HCEC 1CT (cell line): Measurements from ENCODE around the gene CTNND2.
"Not testable (repeated sequence)": the region's sequence is repeated elsewhere in the genome, so short reads cannot be mapped to it uniquely, and the experiment has no call there.

ENCODE experiments used
- DNase-seq: peaks from one replicate; pipeline ENCODE4 v3.0.0-alpha.2; 2017

Gene CTNND2

DNA sequence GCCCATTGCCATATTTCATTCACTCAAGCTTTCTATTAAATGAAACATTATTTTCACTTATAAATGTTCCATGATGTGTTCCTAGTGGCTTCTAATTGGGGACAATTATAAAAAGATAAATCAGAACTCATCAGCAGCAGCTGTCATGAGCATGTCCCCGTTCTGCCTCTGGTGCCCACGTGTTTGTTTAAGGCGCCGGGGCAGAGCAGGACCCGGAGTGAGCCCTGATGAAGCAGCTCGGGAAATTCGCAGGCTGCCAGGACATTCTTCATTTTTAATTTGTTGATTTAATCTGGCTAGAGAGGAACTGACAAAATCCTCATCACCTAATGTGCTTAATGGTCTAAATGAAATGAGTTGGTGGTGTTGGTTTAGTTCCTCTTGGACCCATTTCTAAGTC, 475.0 kb downstream of the CTNND2 start:
- no peak for DNase-seq

GRCh38 chr5:11427569-11427968, 476.7 kb downstream of the CTNND2 start:
- DNase-seq: no peak

GRCh38 chr5:11426442-11426841, 477.8 kb downstream of the CTNND2 start:
- DNase-seq: no peak

- no peak for DNase-seq
Observed at GRCh38 chr5:11422342-11422741, 481.9 kb downstream of the CTNND2 start.

DNA sequence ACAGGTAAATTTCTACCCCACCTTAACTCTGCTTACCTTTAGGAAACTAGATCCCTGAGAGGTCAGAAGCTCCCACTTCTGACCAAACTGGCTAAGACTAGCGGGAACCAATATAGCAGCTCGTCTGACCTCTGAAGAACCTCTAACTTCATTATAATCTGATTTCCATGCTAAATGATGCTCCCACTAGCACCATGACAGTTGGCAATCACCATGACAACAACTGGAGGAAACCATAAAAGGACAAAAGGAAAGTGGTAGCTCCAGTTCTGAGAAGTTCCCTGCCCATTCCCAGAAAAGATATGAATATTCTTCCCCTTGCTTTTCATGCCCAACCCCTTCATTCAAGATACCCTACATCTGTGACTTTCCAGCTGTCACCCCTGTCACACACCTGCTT, 483.3 kb downstream of the CTNND2 start:
- DNase-seq: no peak

- no peak for DNase-seq
Observed at GRCh38 chr5:11415751-11416150, 488.5 kb downstream of the CTNND2 start.

GRCh38 chr5:11414732-11415131, 489.5 kb downstream of the CTNND2 start:
- not testable (repeated sequence) for DNase-seq

- no peak for DNase-seq
Observed at GRCh38 chr5:11411621-11412020, 492.6 kb downstream of the CTNND2 start.

DNA sequence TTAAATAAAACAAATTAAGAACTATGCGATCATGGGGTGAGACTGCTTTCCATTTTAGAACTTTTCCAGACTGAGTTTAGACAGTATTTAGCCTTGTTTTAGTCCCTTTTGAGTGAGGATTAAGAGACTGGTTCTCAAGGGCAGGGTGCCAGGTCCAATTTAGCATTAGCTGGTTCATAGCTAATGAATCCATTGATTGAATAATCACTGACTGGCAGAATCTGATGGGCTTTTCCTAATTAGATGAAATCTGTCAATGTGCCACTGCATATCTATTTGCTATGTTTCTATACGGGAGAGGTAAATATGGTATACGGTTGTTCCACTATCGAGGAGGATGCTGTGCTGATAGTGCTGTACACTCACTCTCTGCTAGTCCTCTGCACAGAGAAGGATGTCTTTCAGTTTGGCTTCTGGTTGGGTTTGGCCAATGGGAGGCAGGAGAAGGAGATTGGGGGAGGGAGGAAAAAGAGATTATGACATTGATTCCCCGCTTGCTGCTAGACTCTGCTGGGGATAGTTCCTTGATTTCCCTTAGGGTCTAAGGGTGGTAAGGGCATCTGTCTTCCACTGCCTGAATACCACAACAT, 496.6 kb downstream of the CTNND2 start:
- no peak for DNase-seq

DNA sequence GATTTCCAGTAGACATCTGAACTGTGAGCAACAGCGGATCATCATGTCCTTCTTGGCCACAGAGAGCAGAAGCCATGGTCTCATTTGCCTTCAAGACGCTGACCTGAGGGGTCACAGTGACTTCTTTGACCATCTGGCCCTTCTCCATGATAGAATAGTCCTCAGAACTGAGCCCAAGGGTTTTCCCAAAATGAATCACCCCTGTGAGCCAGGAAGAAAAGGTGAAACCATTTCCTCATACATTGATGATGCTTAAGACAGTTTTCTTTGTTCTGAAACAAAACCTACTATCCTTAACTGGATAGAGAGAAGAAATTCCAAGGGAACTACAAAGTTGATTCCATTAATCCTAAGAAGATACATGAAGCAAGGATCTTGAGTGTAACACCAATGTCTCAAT, 503.9 kb downstream of the CTNND2 start:
- DNase-seq: no peak

GRCh38 chr5:11398728-11399127, 505.5 kb downstream of the CTNND2 start:
- no peak for DNase-seq

DNA sequence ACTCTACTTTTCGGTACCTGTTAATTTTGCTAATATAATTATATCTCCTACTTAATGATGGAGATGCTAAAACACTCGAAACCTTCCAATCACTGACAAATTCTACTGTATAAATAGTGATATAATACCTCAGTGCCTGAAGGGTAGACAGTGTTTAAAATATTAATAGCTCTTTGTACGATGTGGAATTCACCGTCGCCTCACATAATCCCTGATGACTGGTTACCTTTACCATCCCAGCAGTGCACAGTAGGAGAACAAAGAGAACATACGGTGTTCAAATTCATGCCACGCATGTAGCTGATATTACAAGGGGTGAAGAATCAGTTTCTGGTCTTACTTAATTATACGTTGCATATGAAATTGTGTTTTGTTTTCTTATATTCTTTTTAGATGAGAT, 506.7 kb downstream of the CTNND2 start:
- DNase-seq: no peak

DNA sequence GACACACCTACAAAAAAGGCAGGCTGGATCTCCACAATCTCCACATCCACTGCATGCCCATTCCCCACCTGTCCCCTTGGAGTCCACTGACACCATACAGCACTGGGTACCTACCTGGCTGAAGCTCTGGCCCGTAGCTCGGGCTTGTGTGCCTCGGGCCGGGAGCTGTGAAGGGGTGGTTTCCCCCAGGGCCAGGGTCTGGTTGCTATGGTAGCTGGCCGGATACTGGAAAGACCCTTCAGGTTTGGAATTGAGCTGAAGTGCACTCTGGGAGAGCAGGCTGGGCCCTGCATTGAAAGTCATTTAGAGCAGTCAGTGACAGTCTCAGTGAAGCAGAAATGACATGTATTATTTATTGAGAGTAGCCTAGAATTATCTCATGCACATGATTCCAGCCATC, 507.3 kb downstream of the CTNND2 start:
- no peak for DNase-seq

DNA sequence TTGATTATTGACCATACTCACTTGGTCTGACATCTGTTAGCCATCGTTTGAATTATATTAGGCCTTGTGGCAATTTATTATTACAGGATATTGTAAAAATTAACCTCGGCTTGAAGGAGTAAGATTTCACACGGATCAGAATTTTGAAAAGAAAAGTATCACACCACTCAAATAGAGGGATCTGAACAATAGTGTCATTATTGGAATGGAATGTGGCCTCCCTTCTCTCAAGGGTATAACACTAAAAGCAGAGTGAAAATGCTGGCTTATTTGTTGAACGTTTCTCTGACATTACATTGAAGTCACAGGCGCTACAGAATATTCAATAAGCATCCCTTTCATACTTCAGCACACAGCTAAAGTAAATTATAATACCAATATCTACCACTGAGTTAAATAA, 509.3 kb downstream of the CTNND2 start:
- DNase-seq: no peak

DNA sequence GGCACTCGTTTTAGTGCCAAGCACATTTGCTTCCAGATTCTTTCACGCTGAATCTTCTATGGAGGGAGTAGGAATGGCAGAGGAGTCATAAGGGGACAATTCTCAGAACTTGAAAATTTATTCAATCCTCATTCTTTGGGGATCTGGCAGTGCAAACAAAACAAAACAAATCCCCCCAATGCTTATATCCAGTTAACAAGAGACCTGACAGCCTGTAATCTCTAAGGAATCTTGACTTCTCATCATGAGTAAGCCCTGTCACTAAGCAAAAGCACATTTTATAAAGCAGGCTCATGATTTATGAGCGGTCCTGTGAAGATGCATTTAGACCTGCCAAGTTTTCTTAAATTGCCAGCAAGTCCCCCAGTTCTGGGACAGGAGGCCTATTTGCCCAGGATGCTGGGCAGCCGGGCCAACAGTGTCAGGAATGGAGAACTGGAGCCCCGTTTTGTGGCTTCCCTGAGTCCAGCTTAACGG, 513.9 kb downstream of the CTNND2 start:
- peak; percentile 78 for DNase-seq

DNA sequence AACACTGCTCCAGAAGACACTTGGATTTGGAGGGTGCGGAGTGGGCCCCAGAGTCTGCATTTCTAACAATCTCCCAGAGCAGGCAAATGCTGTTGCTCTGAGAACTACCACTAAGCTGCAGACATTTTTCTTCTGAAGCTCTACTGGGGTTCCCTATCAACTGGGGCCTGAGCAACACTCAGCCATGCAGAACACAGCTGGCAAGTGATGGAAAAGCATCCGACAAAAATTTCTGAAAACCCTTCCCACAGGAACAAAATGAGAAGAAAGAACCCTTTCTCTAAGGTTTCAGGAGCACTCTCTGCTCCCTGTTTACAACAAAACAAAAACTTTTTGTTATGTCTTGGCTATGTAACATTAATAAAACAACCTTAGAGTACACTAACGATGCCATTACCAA, 516.9 kb downstream of the CTNND2 start:
- no peak for DNase-seq

GRCh38 chr5:11386398-11386797, 517.8 kb downstream of the CTNND2 start:
- DNase-seq: no peak

DNA sequence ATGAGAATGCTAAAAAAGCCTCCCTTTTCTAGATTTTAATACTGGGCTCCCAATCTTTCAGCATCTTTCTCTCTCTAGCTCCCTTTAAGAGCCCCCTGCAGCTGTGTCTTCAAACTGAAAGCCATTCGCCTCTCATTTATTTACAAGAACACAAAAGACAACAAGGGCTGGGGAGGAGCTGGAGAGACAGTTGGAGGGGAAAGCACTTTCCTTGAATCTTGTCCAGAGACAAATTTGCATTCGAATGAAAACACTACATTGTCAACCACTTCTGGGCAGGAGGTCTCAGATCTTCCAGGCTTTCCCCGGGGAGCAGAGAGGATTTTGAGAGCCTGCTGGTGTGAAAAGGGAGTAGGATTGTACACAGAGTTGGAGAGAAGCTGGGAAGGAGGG, 518.3 kb downstream of the CTNND2 start:
- DNase-seq: no peak

- DNase-seq: no peak
Observed at GRCh38 chr5:11385251-11385900, 518.9 kb downstream of the CTNND2 start.

DNA sequence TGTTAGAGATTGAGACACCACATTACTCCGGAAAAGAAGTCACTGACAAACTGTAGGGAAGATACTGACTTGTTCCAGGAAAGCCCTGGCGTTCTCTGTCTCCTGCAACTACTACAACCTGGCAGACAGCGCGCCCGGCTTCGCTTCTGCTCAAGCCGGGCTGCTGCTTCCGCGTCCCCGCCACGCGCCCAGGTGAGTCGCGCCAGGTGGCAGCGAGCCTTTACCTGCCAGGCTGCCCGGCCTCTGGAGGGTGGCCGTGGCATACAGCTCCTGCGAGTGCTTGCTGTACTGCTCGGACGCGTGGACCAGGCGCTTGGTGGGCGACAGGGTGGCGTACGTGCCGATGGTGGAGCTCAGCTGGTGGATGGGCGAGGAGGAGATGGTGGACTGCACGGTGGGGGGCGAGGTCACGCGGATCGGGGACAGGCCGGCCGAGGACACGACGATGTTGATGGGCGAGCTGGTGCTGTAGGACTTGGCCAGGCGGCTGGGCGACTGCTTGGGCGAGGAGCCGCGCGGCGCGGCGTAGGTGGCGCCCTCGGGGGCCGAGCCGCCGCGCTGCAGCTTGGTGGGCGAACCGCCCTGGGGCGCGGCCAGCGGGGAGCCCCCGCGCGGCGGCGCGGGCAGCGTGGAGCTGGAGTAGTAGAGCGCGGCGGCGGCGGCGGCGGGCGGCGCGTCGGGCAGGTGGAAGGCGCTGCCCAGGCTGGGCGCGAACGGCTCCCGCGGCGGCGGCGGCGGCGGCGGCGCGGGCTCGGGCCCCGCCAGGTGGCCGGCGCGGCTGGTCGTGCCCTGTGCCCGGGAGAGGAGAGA, 519.6 kb downstream of the CTNND2 start:
- DNase-seq: peak; percentile 9

- no peak for DNase-seq
Observed at GRCh38 chr5:11383506-11384095, 520.6 kb downstream of the CTNND2 start.

- DNase-seq: no peak
Observed at GRCh38 chr5:11378461-11378860, 525.8 kb downstream of the CTNND2 start.

DNA sequence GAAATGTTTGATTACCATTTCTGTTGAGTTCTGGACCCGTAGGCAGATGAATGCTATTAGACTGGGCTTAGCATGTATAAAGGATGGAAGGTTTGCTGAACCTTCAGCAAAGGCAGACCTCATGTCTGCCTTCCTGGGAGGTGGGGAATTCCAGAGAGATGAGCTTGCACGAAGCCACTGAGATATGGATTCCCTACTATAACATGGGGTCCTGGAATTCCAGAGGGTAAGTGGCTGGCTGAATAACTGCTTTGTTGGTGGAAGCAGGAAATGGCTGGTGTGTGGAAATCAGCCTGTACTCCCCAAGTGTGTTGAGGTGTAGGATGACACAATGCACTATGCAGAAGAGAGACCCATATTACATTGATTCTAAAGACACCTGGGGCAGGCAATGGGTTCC, 526.4 kb downstream of the CTNND2 start:
- DNase-seq: no peak

DNA sequence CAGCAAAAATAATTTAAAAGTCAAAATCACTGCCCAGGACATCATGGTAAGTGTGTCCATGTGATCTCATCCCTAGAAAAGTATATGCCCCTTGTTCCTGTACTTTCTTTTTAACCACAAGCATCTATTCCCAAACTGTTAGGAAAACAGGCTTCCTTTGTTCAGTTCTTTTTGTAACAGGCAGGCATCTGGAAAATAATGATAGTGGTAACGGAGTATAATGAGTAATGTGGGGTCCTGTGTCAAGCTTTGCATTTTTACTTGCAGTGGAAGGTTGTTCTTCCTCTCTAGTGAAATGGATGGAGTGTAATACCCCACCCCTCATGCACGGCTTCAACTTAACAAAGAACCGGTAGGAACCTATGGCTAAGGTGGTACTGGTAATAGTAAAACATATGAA, 532.1 kb downstream of the CTNND2 start:
- DNase-seq: no peak
